WTC11 (cell line): ENCODE results near the gene BAG1. TPM values are rescaled to one million over a fixed set of nuclear protein-coding genes. Genes with fewer than 3 reads are reported as not detected.

Experiments used
- ATAC-seq: fragments of 200-7000 bp; cut with Tn5 transposase; 2 replicates; pipeline ENCODE4 v1.10.0; 2021; ENCODE audit warnings: mild to moderate bottlenecking, moderate library complexity
- CTCF ChIA-PET: fragments of 300-600 bp; sonication (Branson Sonifier 250); formaldehyde crosslinking; loops from one replicate; lab custom pipeline; 2021; ENCODE audit warnings: antibody characterized with exemption; lab: Charles Lee
- POLR2A ChIA-PET: fragments of 350-600 bp; sonication (Branson Sonifier 250); formaldehyde crosslinking; loops from one replicate; lab custom pipeline; 2021; ENCODE audit warnings: antibody characterized with exemption; lab: Charles Lee
- DNase-seq: peaks from one replicate; pipeline ENCODE4 v3.0.0; 2021; ENCODE audit warnings: low spot score
- H3K27ac Mint-ChIP-seq: 2 replicates; pipeline ENCODE4 v1.8.0; 2021; ENCODE audit warnings: mixed read lengths
- H3K27me3 Mint-ChIP-seq: 2 replicates; pipeline ENCODE4 v1.8.0; 2021; ENCODE audit warnings: low read depth, mild to moderate bottlenecking, moderate library complexity, mixed read lengths
- H3K36me3 Mint-ChIP-seq: 2 replicates; pipeline ENCODE4 v1.8.0; 2021; ENCODE audit warnings: mixed read lengths
- H3K4me1 Mint-ChIP-seq: 2 replicates; pipeline ENCODE4 v1.8.0; 2022; ENCODE audit warnings: mixed read lengths
- H3K4me3 Mint-ChIP-seq: 2 replicates; pipeline ENCODE4 v1.8.0; 2021; ENCODE audit warnings: mild to moderate bottlenecking, moderate library complexity, mixed read lengths
- H3K9me3 Mint-ChIP-seq: 2 replicates; pipeline ENCODE4 v1.8.0; 2021; ENCODE audit warnings: mixed read lengths
- CREB1 ChIP-seq: sonication (generic); formaldehyde crosslinking; IDR thresholded peaks from 2 replicates; pipeline ENCODE4 v1.8.0; 2023; ENCODE audit warnings: mild to moderate bottlenecking, missing genetic modification reagents
- EMX1 ChIP-seq: fragments of 250-450 bp; sonication (Bioruptor Pico); IDR thresholded peaks from 2 replicates; pipeline ENCODE4 v1.8.0; 2021; ENCODE audit warnings: mild to moderate bottlenecking
- FOXK1 ChIP-seq: sonication (generic); formaldehyde crosslinking; IDR thresholded peaks from 2 replicates; pipeline ENCODE4 v1.8.0; 2022; ENCODE audit warnings: mild to moderate bottlenecking, moderate library complexity, missing genetic modification reagents
- FOXP1 ChIP-seq: sonication (generic); formaldehyde crosslinking; IDR thresholded peaks from 2 replicates; pipeline ENCODE4 v1.8.0; 2022; ENCODE audit warnings: missing genetic modification reagents, mild to moderate bottlenecking, moderate library complexity, borderline replicate concordance
- KAT7 ChIP-seq: sonication (generic); formaldehyde crosslinking; IDR thresholded peaks from 2 replicates; pipeline ENCODE4 v1.8.1; 2023; ENCODE audit warnings: missing genetic modification reagents, mild to moderate bottlenecking, borderline replicate concordance
- RELA ChIP-seq: sonication (generic); formaldehyde crosslinking; IDR thresholded peaks from 2 replicates; pipeline ENCODE4 v1.8.1; 2022; ENCODE audit warnings: missing genetic modification reagents, mild to moderate bottlenecking, borderline replicate concordance
- RORB ChIP-seq: fragments of 250-450 bp; sonication (Bioruptor Pico); IDR thresholded peaks from 2 replicates; pipeline ENCODE4 v1.9.0; 2021; ENCODE audit warnings: mild to moderate bottlenecking
- SMAD3 ChIP-seq: sonication (generic); formaldehyde crosslinking; IDR thresholded peaks from 2 replicates; pipeline ENCODE4 v1.8.0; 2022; ENCODE audit warnings: missing genetic modification reagents, mild to moderate bottlenecking, borderline replicate concordance
- SMAD4 ChIP-seq: sonication (generic); formaldehyde crosslinking; IDR thresholded peaks from 2 replicates; pipeline ENCODE4 v1.8.0; 2022; ENCODE audit warnings: mild to moderate bottlenecking, missing genetic modification reagents
- TEAD1 ChIP-seq: sonication (generic); formaldehyde crosslinking; IDR thresholded peaks from 2 replicates; pipeline ENCODE4 v1.8.0; 2022; ENCODE audit warnings: mild to moderate bottlenecking, missing genetic modification reagents
- TEAD4 ChIP-seq: sonication (generic); formaldehyde crosslinking; IDR thresholded peaks from 2 replicates; pipeline ENCODE4 v1.8.0; 2022; ENCODE audit warnings: mild to moderate bottlenecking, missing genetic modification reagents
- ZNF396 ChIP-seq: fragments of 250-450 bp; sonication (Bioruptor Pico); IDR thresholded peaks from 2 replicates; pipeline ENCODE4 v1.8.0; 2021; ENCODE audit warnings: mild to moderate bottlenecking, moderate library complexity, borderline replicate concordance
- total RNA-seq: library from RNA; stranded (reverse); gene quantifications from 3 replicates; pipeline ENCODE4 v1.2.3, GENCODE V29; 2021
- TF ChIP-seq, protein P1 (sequence below): sonication (generic); formaldehyde crosslinking; IDR thresholded peaks from 2 replicates; pipeline ENCODE4 v1.8.1; 2022; ENCODE audit warnings: mild to moderate bottlenecking, moderate library complexity, missing genetic modification reagents
- TF ChIP-seq, protein P2 (sequence below): sonication (generic); formaldehyde crosslinking; IDR thresholded peaks from 2 replicates; pipeline ENCODE4 v1.8.1; 2023; ENCODE audit warnings: mild to moderate bottlenecking, missing genetic modification reagents
- TF ChIP-seq, protein P3 (sequence below): sonication (generic); formaldehyde crosslinking; IDR thresholded peaks from 2 replicates; pipeline ENCODE4 v1.8.0; 2023; ENCODE audit warnings: mild to moderate bottlenecking, missing genetic modification reagents
- TF ChIP-seq, protein P4 (sequence below): fragments of 250-450 bp; sonication (Bioruptor Pico); IDR thresholded peaks from 2 replicates; pipeline ENCODE4 v1.9.0; 2021; ENCODE audit warnings: mild to moderate bottlenecking

BAG1 gene
- total RNA-seq, 1 experiment from 2014 or later = 52.9 TPM

DNA sequence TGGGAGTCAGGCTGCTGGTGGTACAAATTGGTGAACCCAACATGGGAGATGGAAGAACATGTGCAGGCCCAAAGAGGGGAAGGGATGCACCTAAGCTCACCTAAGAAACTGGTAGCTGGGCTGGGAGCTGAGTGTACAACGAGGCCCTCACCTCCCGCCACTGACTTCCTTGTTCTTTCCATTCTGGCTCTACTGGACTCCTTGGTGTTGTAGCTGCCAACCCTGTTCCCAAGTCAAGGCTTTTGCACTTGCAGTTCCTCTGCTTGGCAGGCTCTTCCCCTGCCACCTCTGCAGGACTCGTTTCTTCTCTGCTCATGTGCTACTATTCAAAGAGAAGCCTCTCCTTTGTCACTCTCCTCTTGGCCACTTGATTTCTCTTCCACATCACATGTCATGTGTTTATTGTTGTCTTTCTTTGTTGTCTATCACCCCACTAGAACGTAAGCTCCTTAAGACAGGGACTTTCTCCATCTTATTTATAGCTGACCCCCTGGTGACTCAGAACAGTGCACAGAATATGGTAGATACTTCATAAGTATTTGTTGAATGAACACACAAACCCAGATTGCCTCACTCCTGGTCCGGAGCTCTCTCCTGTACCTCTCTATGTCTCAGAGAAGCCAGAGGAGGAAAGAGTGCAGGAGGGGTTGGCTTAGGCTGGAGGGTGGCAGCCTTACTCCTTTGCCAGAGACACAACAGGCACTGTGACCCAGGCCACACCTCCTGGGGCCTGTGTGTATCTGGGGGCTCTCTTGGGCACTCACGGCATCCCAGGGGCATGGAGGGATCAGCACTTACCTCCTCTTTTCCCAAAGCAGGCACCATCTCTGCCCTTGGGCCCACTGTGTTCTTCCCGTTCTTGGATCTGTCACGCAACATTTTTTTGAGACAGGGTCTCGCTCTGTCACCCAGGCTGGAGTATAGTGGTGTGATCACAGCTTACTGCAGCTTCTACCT, 29.7 kb downstream of the BAG1 start (continued):
- TF ChIP-seq, protein P1, sequence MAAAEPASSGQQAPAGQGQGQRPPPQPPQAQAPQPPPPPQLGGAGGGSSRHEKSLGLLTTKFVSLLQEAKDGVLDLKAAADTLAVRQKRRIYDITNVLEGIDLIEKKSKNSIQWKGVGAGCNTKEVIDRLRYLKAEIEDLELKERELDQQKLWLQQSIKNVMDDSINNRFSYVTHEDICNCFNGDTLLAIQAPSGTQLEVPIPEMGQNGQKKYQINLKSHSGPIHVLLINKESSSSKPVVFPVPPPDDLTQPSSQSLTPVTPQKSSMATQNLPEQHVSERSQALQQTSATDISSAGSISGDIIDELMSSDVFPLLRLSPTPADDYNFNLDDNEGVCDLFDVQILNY = no peak
- no peak for TF ChIP-seq ZNF396 (CRISPR knock-in tag)
- TF ChIP-seq, all 79 proteins: peak for 0

DNA sequence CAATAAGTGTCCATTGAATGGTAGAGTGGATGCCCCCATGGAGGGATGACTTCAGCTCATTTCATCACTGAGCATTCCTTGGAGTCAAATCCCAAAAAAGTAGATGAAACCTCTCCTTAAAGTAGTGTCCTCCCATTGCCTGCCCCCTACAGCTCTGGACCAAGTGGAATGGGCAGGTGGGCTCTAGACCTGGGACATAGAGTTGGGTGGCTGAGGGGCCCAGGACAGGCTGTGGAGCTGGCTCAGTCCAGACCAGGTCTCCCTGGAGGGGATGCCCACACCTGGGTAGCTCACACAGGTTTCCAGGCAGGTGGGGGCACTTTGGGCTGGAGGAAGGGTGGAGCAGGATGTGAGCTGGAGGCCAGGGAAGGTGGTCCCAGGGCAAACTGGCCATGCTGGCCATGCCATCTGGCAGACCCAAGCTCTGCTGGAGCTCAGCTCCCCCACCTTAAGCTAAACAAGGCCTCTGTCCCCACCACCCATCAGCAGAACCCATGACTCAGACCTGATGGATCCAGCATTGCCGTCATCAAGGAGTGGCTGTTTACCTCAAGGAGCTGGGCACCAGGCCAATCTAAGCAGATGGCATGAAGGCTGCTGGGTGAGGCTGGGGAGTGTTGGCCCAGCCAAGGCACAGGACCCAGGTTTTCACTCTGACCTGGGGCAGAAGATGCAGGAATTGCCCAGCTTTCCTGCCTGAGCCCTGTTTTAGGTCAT, 30.7 kb downstream of the BAG1 start:
- no peaks in the 10 kb centered on the region for H3K36me3 Mint-ChIP-seq
- ChIA-PET POLR2A (no interaction called here), CTCF (interaction anchor here (1.8 kb wide), 1 partner anchor 9 kb away, joined by 4 read pairs; no protein-coding TSS in a partner anchor)
- H3K27ac Mint-ChIP-seq = no peak overlapping the region
- H3K4me1 Mint-ChIP-seq = no peaks in the 10 kb centered on the region
- peaks cover 24% of the 10 kb centered on the region for H3K27me3 Mint-ChIP-seq
- H3K9me3 Mint-ChIP-seq = no peaks in the 10 kb centered on the region
- no peak for DNase-seq
- no peak for ATAC-seq
- TF ChIP-seq RORB (CRISPR knock-in tag) (no peak), CREB1 (CRISPR knock-in tag) (no peak), TEAD1 (CRISPR knock-in tag) (no peak), RELA (CRISPR knock-in tag) (no peak), FOXP1 (CRISPR knock-in tag) (no peak), TEAD4 (CRISPR knock-in tag) (no peak), EMX1 (CRISPR knock-in tag) (no peak), KAT7 (CRISPR knock-in tag) (no peak), SMAD4 (CRISPR knock-in tag) (no peak), SMAD3 (CRISPR knock-in tag) (no peak), FOXK1 (CRISPR knock-in tag) (no peak)
- TF ChIP-seq, protein P2, sequence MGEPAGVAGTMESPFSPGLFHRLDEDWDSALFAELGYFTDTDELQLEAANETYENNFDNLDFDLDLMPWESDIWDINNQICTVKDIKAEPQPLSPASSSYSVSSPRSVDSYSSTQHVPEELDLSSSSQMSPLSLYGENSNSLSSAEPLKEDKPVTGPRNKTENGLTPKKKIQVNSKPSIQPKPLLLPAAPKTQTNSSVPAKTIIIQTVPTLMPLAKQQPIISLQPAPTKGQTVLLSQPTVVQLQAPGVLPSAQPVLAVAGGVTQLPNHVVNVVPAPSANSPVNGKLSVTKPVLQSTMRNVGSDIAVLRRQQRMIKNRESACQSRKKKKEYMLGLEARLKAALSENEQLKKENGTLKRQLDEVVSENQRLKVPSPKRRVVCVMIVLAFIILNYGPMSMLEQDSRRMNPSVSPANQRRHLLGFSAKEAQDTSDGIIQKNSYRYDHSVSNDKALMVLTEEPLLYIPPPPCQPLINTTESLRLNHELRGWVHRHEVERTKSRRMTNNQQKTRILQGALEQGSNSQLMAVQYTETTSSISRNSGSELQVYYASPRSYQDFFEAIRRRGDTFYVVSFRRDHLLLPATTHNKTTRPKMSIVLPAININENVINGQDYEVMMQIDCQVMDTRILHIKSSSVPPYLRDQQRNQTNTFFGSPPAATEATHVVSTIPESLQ (CRISPR knock-in tag) = no peak
- TF ChIP-seq, protein P3, sequence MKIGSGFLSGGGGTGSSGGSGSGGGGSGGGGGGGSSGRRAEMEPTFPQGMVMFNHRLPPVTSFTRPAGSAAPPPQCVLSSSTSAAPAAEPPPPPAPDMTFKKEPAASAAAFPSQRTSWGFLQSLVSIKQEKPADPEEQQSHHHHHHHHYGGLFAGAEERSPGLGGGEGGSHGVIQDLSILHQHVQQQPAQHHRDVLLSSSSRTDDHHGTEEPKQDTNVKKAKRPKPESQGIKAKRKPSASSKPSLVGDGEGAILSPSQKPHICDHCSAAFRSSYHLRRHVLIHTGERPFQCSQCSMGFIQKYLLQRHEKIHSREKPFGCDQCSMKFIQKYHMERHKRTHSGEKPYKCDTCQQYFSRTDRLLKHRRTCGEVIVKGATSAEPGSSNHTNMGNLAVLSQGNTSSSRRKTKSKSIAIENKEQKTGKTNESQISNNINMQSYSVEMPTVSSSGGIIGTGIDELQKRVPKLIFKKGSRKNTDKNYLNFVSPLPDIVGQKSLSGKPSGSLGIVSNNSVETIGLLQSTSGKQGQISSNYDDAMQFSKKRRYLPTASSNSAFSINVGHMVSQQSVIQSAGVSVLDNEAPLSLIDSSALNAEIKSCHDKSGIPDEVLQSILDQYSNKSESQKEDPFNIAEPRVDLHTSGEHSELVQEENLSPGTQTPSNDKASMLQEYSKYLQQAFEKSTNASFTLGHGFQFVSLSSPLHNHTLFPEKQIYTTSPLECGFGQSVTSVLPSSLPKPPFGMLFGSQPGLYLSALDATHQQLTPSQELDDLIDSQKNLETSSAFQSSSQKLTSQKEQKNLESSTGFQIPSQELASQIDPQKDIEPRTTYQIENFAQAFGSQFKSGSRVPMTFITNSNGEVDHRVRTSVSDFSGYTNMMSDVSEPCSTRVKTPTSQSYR (CRISPR knock-in tag) = no peak
- TF ChIP-seq, protein P4, sequence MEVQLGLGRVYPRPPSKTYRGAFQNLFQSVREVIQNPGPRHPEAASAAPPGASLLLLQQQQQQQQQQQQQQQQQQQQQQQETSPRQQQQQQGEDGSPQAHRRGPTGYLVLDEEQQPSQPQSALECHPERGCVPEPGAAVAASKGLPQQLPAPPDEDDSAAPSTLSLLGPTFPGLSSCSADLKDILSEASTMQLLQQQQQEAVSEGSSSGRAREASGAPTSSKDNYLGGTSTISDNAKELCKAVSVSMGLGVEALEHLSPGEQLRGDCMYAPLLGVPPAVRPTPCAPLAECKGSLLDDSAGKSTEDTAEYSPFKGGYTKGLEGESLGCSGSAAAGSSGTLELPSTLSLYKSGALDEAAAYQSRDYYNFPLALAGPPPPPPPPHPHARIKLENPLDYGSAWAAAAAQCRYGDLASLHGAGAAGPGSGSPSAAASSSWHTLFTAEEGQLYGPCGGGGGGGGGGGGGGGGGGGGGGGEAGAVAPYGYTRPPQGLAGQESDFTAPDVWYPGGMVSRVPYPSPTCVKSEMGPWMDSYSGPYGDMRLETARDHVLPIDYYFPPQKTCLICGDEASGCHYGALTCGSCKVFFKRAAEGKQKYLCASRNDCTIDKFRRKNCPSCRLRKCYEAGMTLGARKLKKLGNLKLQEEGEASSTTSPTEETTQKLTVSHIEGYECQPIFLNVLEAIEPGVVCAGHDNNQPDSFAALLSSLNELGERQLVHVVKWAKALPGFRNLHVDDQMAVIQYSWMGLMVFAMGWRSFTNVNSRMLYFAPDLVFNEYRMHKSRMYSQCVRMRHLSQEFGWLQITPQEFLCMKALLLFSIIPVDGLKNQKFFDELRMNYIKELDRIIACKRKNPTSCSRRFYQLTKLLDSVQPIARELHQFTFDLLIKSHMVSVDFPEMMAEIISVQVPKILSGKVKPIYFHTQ (CRISPR knock-in tag) = no peak
- TF ChIP-seq, all 79 proteins: peak for 0
- no peak overlapping the region for H3K4me3 Mint-ChIP-seq
